ENCODE measurements around the gene NDUFS6. TPM values are rescaled to one million over a fixed set of nuclear protein-coding genes. Genes with fewer than 3 reads are reported as not detected.

The NDUFS6 gene
- total and polyA plus RNA-seq, 2 of the 8 experiments (the other 6 are each of a cell fraction or from before 2014, with no cell fraction given), result 72.7 to 191 TPM

- H3K4ac ChIP-seq (replicated peaks; ENCODE audit: insufficient read length, low read depth, low read length), result no peak overlapping the region
- 0 out of 2 replicates have a peak overlapping the region, but pooled peaks have one; percentile 21 for H2AFZ ChIP-seq (ENCODE audit: low read length)
- H4K5ac ChIP-seq (ENCODE audit: insufficient read length, low read depth, low read length), result no peak overlapping the region
- no peak overlapping the region for H3K27ac ChIP-seq (ENCODE audit: low read depth, low read length)
- no peaks in the 10 kb centered on the region for H3K79me2 ChIP-seq (ENCODE audit: control insufficient read depth in 1 of 2, insufficient read depth in 2 of 2, low read length in 2 of 2)
- H3K23me2 ChIP-seq (ENCODE audit: low read depth, low read length), result no peaks in the 10 kb centered on the region
- H3K14ac ChIP-seq (ENCODE audit: insufficient read length), result no peak overlapping the region
- ChIA-PET CTCF (ENCODE audit: partially characterized antibody) (interaction anchor here (2.5 to 10.6 kb wide), 2 partner anchors 11 to 18 kb away, joined by 12 to 74 read pairs; no protein-coding TSS in a partner anchor), POLR2A (ENCODE audit: partially characterized antibody) (no interaction called here)
- no peak overlapping the region for H4K91ac ChIP-seq (replicated peaks; ENCODE audit: insufficient read length, low read length)
- H2BK15ac ChIP-seq (ENCODE audit: low read length), result no peak overlapping the region
- DNase-seq (ENCODE audit: low read depth in 1 of 2, low spot score in 2 of 2) (peak in 1 of 2 experiments; percentile 39), FAIRE-seq (no peak)
- no peaks in the 10 kb centered on the region for H4K20me1 ChIP-seq (replicated peaks in 1 of 2; ENCODE audit: control insufficient read depth in 1 of 2, insufficient read depth in 2 of 2, low read length in 2 of 2)
- no peak overlapping the region for H2BK5ac ChIP-seq (ENCODE audit: low read depth, low read length)
- no peak overlapping the region for H2BK12ac ChIP-seq (ENCODE audit: low read depth, low read length)
- peak overlapping the region; percentile 13; the same call in 1 of the 2 replicates for H2BK20ac ChIP-seq (ENCODE audit: low read length)
- H2BK120ac ChIP-seq (replicated peaks; ENCODE audit: low read depth, low read length), result no peak overlapping the region
- no peak for TF ChIP-seq EP300 (IDR thresholded peaks at IDR 0.05; ENCODE audit: borderline replicate concordance in 1 of 2, low read depth in 2 of 2, low read length in 2 of 2)
- no peak for TF ChIP-seq SP4 (IDR thresholded peaks at IDR 0.05; ENCODE audit: low read length)
- TF ChIP-seq NANOG (IDR thresholded peaks at IDR 0.05; ENCODE audit: insufficient read depth, low read depth, low read length, poor library complexity, severe bottlenecking), result no peak
- TF ChIP-seq SP1 (IDR thresholded peaks at IDR 0.05; ENCODE audit: low read depth, low read length), result no peak
- TF ChIP-seq ATF3 (IDR thresholded peaks at IDR 0.05; ENCODE audit: insufficient read depth, low read depth, low read length), result no peak
- H3K4me1 ChIP-seq (replicated peaks in 1 of 4; ENCODE audit: control insufficient read depth in 3 of 4, insufficient read depth in 4 of 4, low read length in 3 of 4), result peaks cover 0 to 6% (median 3%) of the 10 kb centered on the region in 4 experiments; a peak in 2 of 7 replicates
- H3K4me3 ChIP-seq (ENCODE audit: extremely low read depth in 1 of 4, insufficient read depth in 2 of 4, low read depth in 3 of 4, low read length in 4 of 4), result no peak overlapping the region
- H3K56ac ChIP-seq (replicated peaks; ENCODE audit: insufficient read length, low read depth, low read length), result no peak overlapping the region
- no peaks in the 10 kb centered on the region for H3K36me3 ChIP-seq (ENCODE audit: control insufficient read depth in 2 of 4, insufficient read depth in 4 of 4, low read length in 3 of 4)
- H3K18ac ChIP-seq (ENCODE audit: extremely low read depth, low read length), result no peak overlapping the region; the same call in 1 of the 2 replicates
- no peak overlapping the region for H2AK5ac ChIP-seq (ENCODE audit: low read depth, low read length)
- WGBS, 2 experiments (ENCODE audit: extremely low coverage in 1 of 2, insufficient coverage in 1 of 2, insufficient read length in 1 of 2, insufficient replicate concordance in 2 of 2, low coverage in 1 of 2, low lambda C conversion rate in 2 of 2, missing lambda C conversion rate in 1 of 2), result 82% methylated on average over 14 of the region's 14 CpGs; no CpG with 5 or more reads in 1 of the 2 experiments
- no peak overlapping the region for H3K23ac ChIP-seq (ENCODE audit: insufficient read length)
- no peak overlapping the region for H3K9ac ChIP-seq (replicated peaks in 1 of 4; ENCODE audit: extremely low read depth in 1 of 4, low read depth in 3 of 4, low read length in 3 of 4)
- H3K27me3 ChIP-seq (replicated peaks in 1 of 4; ENCODE audit: control insufficient read depth in 3 of 4, extremely low read depth in 1 of 4, insufficient read depth in 3 of 4, low read length in 3 of 4), result no peaks in the 10 kb centered on the region
- no peak overlapping the region for H4K8ac ChIP-seq (ENCODE audit: extremely low read depth, insufficient read depth, low read length)
- no peak overlapping the region for H3K4me2 ChIP-seq (ENCODE audit: insufficient read depth in 1 of 2, low read depth in 2 of 2, low read length in 2 of 2)
- peaks cover 0 to 3% of the 10 kb centered on the region in 2 experiments; a peak in 1 of 4 replicates for H3K9me3 ChIP-seq (ENCODE audit: insufficient read depth in 2 of 2, low read depth in 1 of 2, low read length in 1 of 2)
- no peaks in the 10 kb centered on the region for H3K79me1 ChIP-seq (ENCODE audit: low read depth, low read length)
Measured at GRCh38 chr5:1755321-1755949, 45.8 kb upstream of the NDUFS6 start.
